GM12878 (cell line): ENCODE measurements around the gene ZBTB16. TPM values are rescaled to one million over a fixed set of nuclear protein-coding genes. Genes with fewer than 3 reads are reported as not detected.

Experiments
- ATAC-seq: fragments of 200-7000 bp; cut with Tn5 transposase; 3 replicates; pipeline ENCODE4 v1.9.1; 2020; ENCODE audit warnings: mild to moderate bottlenecking, moderate library complexity
- BruUV-seq: library from RNA; stranded (reverse); fragments of 400-500 nt; replicated peaks from 2 replicates; lab custom pipeline; 2021; lab: Mats Ljungman, UMichigan
- CTCF ChIA-PET: fragments of 300-600 bp; sonication (Branson Sonifier 250); formaldehyde crosslinking; extraction: SDS; loops from one replicate; lab custom pipeline; 2021; ENCODE audit warnings: inconsistent platforms; lab: Yijun Ruan, JAX
- POLR2A ChIA-PET: fragments of 350-600 bp; formaldehyde crosslinking; extraction: SDS; loops from one replicate; lab custom pipeline; 2021; ENCODE audit warnings: inconsistent platforms; lab: Charles Lee
- RAD21 ChIA-PET: fragments of 300-600 bp; sonication (Branson Sonifier 250); formaldehyde crosslinking; loops from one replicate; lab custom pipeline; 2023; ENCODE audit warnings: antibody characterized with exemption; ENCODE audit not compliant: unreplicated experiment; lab: Charles Lee
- SMC1A ChIA-PET: fragments of 300-600 bp; sonication (Branson Sonifier 250); formaldehyde crosslinking; loops from one replicate; lab custom pipeline; 2023; ENCODE audit not compliant: unreplicated experiment, uncharacterized antibody; lab: Charles Lee
- DNase-seq: peaks from one replicate; pipeline ENCODE4 v3.0.0-alpha.2; 2011; ENCODE audit warnings: low read depth, low spot score
- FAIRE-seq: peaks from 3 replicates; lab custom pipeline; 2011; peaks lifted over from hg19 to GRCh38; lab: Jason Lieb, UNC
- H2AFZ ChIP-seq: 2 replicates; pipeline ENCODE4 v1.6.0; 2011; ENCODE audit warnings: low read depth, low read length, control low read depth; ENCODE audit not compliant: control insufficient read depth
- H3K27ac ChIP-seq: 2 replicates; pipeline ENCODE4 v1.5.1; 2011; ENCODE audit warnings: control low read depth; ENCODE audit not compliant: control insufficient read depth, insufficient read depth
- H3K27me3 ChIP-seq, 2 experiments: replicated peaks in 1 of 2; 2 replicates each; pipeline versions ENCODE4 v1.6.0 to v1.6.1; 2011; ENCODE audit warnings: low read length in 1 of 2; ENCODE audit not compliant: control insufficient read depth in 2 of 2, insufficient read depth in 2 of 2
- H3K36me3 ChIP-seq, 2 experiments: 2 replicates each; pipeline ENCODE4 v1.5.1; 2011; ENCODE audit warnings: low read length in 1 of 2; ENCODE audit not compliant: control insufficient read depth in 2 of 2, insufficient read depth in 2 of 2
- H3K4me1 ChIP-seq: 2 replicates; pipeline ENCODE4 v1.6.1; 2011; ENCODE audit warnings: mild to moderate bottlenecking, low read length, moderate library complexity, mixed read lengths; ENCODE audit not compliant: control insufficient read depth, insufficient read depth
- H3K4me2 ChIP-seq: 2 replicates; pipeline ENCODE4 v1.6.0; 2011; ENCODE audit warnings: control low read depth; ENCODE audit not compliant: control insufficient read depth, insufficient read depth
- H3K4me3 ChIP-seq: fragments of 200-600 bp; sonication (generic); 2 replicates; pipeline ENCODE4 v1.5.1; 2016
- H3K79me2 ChIP-seq: 2 replicates; pipeline ENCODE4 v1.6.0; 2011; ENCODE audit warnings: low read length; ENCODE audit not compliant: control insufficient read depth, insufficient read depth
- H3K9ac ChIP-seq: 2 replicates; pipeline ENCODE4 v1.8.0; 2011; ENCODE audit warnings: low read length, control low read depth, mixed read lengths; ENCODE audit not compliant: control insufficient read depth, insufficient read depth
- H3K9me3 ChIP-seq: replicated peaks from 3 replicates; pipeline ENCODE4 v1.5.1; 2011; ENCODE audit warnings: mild to moderate bottlenecking, low read length; ENCODE audit not compliant: control insufficient read depth, insufficient read depth
- H4K20me1 ChIP-seq: 2 replicates; pipeline ENCODE4 v1.6.0; 2011; ENCODE audit not compliant: control insufficient read depth, insufficient read depth
- BCL11A ChIP-seq: IDR thresholded peaks from 2 replicates; pipeline ENCODE4 v1.6.1; 2011; ENCODE audit warnings: low read depth, low read length
- BHLHE40 ChIP-seq, 2 experiments: fragments of 450-650 bp in 1 of 2; IDR thresholded peaks; 2 replicates each; pipeline ENCODE4 v1.6.1; 2011 to 2017; ENCODE audit warnings: low read depth in 2 of 2, borderline replicate concordance in 1 of 2, improper control_type of control experiment in 1 of 2, low read length in 1 of 2, mild to moderate bottlenecking in 1 of 2
- ETV6 ChIP-seq, 2 experiments: fragments of 450-650 bp in 1 of 2; IDR thresholded peaks in 1 of 2; conservative IDR thresholded peaks in 1 of 2; 2 replicates each; pipeline ENCODE4 v1.6.1; 2014; ENCODE audit warnings: antibody characterized with exemption in 1 of 2, borderline replicate concordance in 1 of 2, low read depth in 1 of 2, mild to moderate bottlenecking in 1 of 2, moderate library complexity in 1 of 2
- FOS ChIP-seq: IDR thresholded peaks from 3 replicates; pipeline ENCODE4 v1.6.1; 2011; ENCODE audit warnings: borderline replicate concordance; ENCODE audit not compliant: insufficient read length; ENCODE audit errors: extremely low read depth
- HDAC6 ChIP-seq: fragments of 200-600 bp; sonication (generic); IDR thresholded peaks from one replicate; pipeline ENCODE4 v1.8.0; 2017; ENCODE audit warnings: antibody characterized with exemption; ENCODE audit not compliant: unreplicated experiment
- IKZF1 ChIP-seq: fragments of 450-650 bp; conservative IDR thresholded peaks from 2 replicates; pipeline ENCODE4 v1.6.1; 2017; ENCODE audit warnings: antibody characterized with exemption, mild to moderate bottlenecking
- IKZF2 ChIP-seq, 2 experiments: fragments of 450-650 bp; IDR thresholded peaks; 2 replicates each; pipeline ENCODE4 v1.6.1; 2017; ENCODE audit warnings: mild to moderate bottlenecking in 2 of 2, moderate library complexity in 2 of 2
- NR2C1 ChIP-seq: fragments of 450-650 bp; IDR thresholded peaks from 2 replicates; pipeline ENCODE4 v1.6.1; 2017; ENCODE audit warnings: antibody characterized with exemption, mild to moderate bottlenecking, moderate library complexity
- SMAD1 ChIP-seq: fragments of 450-650 bp; IDR thresholded peaks from 2 replicates; pipeline ENCODE4 v1.6.1; 2018; ENCODE audit warnings: mild to moderate bottlenecking, low read depth; ENCODE audit not compliant: partially characterized antibody
- WGBS: methylation state at CpG from one replicate; pipeline ENCODE4 v1.1.6; 2016; ENCODE audit warnings: low lambda C conversion rate; ENCODE audit not compliant: insufficient replicate concordance, insufficient coverage; ENCODE audit errors: missing lambda C conversion rate; 5-methylcytosine and 5-hydroxymethylcytosine counted together
- in situ Hi-C: fragments of 300-500 bp; cut with MboI; formaldehyde crosslinking; loops from 9 replicates; pipeline ENCODE4 v1.14.3; 2018; ENCODE audit warnings: mixed read lengths
- intact Hi-C: fragments of 100-400 bp; cut with micrococcal nuclease; formaldehyde crosslinking; loops from one replicate; pipeline ENCODE4 v1.14.2; 2022; ENCODE audit not compliant: unreplicated experiment
- polyA plus RNA-seq, 11 experiments: library from polyadenylated mRNA; depleted of rRNA in 4 of 11; unstranded in 6 of 11; stranded (reverse) in 5 of 11; fragments of >200 nt; fragmentation: Nextera tagmentation in 4 of 11; fragmentation: Illumina TruSeq in 1 of 11; extraction: Ambion mirVana in 4 of 11; extraction: Trizol in 1 of 11; gene quantifications; 1 replicate in 1 of 11; 2 replicates in 10 of 11; pipeline versions ENCODE4 v1.2.1 to v1.2.3, GENCODE V29; 2011 to 2016; ENCODE audit warnings: inconsistent platforms in 2 of 11, missing spikeins in 2 of 11, low read depth in 1 of 11
- total RNA-seq, 4 experiments: library from RNA; depleted of rRNA in 3 of 4; stranded (reverse); fragments of >200 nt in 3 of 4; fragmentation: Illumina TruSeq in 1 of 4; extraction: Trizol in 1 of 4; gene quantifications; 2 replicates each; pipeline versions ENCODE4 v1.2.1 to v1.2.3, GENCODE V29; 2013 to 2021
- TF ChIP-seq, protein P1 (sequence below): IDR thresholded peaks from 2 replicates; pipeline ENCODE4 v1.6.1; 2011; ENCODE audit warnings: low read depth, low read length, improper control_type of control experiment, borderline replicate concordance

ZBTB16 gene
- total and polyA plus RNA-seq, 10 of the 15 experiments (the other 5 are each of a cell fraction or from before 2014, with no cell fraction given) = 0.38 TPM; not detected in 9

DNA sequence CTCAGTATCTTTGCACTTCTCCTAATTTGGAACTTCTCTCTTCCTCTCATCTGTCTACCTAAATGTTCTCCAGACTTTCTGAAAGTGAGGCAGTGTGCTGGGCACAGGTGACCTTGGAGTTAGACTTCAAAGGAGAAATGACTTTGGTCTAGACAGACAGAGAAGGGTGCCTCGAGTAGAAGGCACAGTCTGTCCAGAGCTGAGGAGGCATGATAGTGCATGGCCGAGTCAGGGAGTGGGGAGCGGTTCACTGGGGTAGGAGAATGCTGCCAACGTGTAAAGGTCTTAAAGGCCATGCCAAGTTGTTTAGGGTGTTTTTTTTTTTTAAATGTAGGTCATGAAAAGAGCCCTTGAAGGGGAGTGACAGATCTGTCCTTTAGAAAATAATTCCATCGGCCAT lies 17.3 kb upstream of the ZBTB16 start:
- H3K9me3 ChIP-seq = no peaks in the 10 kb centered on the region
- ChIA-PET RAD21 (no interaction called here), CTCF (no interaction called here), SMC1A (no interaction called here), POLR2A (no interaction called here)
- H3K27ac ChIP-seq = no peak overlapping the region
- H4K20me1 ChIP-seq = no peaks in the 10 kb centered on the region; the same call in 1 of the 2 replicates
- intact Hi-C loops = no loop called here
- DNase-seq = no peak
- H3K4me1 ChIP-seq = no peaks in the 10 kb centered on the region
- H3K27me3 ChIP-seq = 0 out of 4 replicates have a peak, but pooled peaks cover 0 to 4% of the 10 kb centered on the region in 2 experiments
- FAIRE-seq = no peak
- TF ChIP-seq BHLHE40 (IDR thresholded peaks at IDR 0.05; ENCODE audit: borderline replicate concordance in 1 of 2, low read depth in 2 of 2, low read length in 1 of 2) = no peak
- TF ChIP-seq, protein P1, sequence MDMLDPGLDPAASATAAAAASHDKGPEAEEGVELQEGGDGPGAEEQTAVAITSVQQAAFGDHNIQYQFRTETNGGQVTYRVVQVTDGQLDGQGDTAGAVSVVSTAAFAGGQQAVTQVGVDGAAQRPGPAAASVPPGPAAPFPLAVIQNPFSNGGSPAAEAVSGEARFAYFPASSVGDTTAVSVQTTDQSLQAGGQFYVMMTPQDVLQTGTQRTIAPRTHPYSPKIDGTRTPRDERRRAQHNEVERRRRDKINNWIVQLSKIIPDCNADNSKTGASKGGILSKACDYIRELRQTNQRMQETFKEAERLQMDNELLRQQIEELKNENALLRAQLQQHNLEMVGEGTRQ = no peak
- TF ChIP-seq SMAD1 = no peak
- no peak for TF ChIP-seq FOS
- TF ChIP-seq IKZF2 (IDR thresholded peaks at IDR 0.05) = no peak
- TF ChIP-seq BCL11A = no peak
- no peak for TF ChIP-seq ETV6 (conservative IDR thresholded peaks at IDR 0.05 in 1 of 2, IDR thresholded peaks at IDR 0.05 in 1 of 2; ENCODE audit: borderline replicate concordance in 1 of 2, low read depth in 1 of 2)
- TF ChIP-seq IKZF1 = no peak
- TF ChIP-seq NR2C1 = no peak
- TF ChIP-seq HDAC6 = no peak
- WGBS = 29% methylated on average over 5 of the region's 5 CpGs
- no peak overlapping the region for H3K4me2 ChIP-seq
- H3K79me2 ChIP-seq = no peaks in the 10 kb centered on the region
- no peak overlapping the region for H3K4me3 ChIP-seq
- H3K36me3 ChIP-seq = no peaks in the 10 kb centered on the region
- H3K9ac ChIP-seq = no peak overlapping the region
- in situ Hi-C loops = no loop called here
- ATAC-seq = no peak
- no peak overlapping the region for H2AFZ ChIP-seq
- BruUV-seq = no TSS peak
